H4 (cell line): ENCODE results near the gene LCOR. TPM values are rescaled to one million over a fixed set of nuclear protein-coding genes. Genes with fewer than 3 reads are reported as not detected.
A peak's percentile ranks its signal among the peaks of the same experiment; 100 is the strongest.
"Not testable (repeated sequence)": the region's sequence is repeated elsewhere in the genome, so short reads cannot be mapped to it uniquely, and the experiment has no call there.

Source experiments
- DNase-seq: peaks from one replicate; pipeline ENCODE4 v3.0.0-alpha.2; 2015; ENCODE audit warnings: low spot score
- total RNA-seq: library from RNA; depleted of rRNA; stranded (reverse); fragments of >200 nt; shearing (Covaris generic); gene quantifications from 2 replicates; pipeline ENCODE4 v1.2.3, GENCODE V29; 2014; rRNA removed

The LCOR gene
- total RNA-seq, result 4.7 and 6.4 TPM in 2 replicates

DNA sequence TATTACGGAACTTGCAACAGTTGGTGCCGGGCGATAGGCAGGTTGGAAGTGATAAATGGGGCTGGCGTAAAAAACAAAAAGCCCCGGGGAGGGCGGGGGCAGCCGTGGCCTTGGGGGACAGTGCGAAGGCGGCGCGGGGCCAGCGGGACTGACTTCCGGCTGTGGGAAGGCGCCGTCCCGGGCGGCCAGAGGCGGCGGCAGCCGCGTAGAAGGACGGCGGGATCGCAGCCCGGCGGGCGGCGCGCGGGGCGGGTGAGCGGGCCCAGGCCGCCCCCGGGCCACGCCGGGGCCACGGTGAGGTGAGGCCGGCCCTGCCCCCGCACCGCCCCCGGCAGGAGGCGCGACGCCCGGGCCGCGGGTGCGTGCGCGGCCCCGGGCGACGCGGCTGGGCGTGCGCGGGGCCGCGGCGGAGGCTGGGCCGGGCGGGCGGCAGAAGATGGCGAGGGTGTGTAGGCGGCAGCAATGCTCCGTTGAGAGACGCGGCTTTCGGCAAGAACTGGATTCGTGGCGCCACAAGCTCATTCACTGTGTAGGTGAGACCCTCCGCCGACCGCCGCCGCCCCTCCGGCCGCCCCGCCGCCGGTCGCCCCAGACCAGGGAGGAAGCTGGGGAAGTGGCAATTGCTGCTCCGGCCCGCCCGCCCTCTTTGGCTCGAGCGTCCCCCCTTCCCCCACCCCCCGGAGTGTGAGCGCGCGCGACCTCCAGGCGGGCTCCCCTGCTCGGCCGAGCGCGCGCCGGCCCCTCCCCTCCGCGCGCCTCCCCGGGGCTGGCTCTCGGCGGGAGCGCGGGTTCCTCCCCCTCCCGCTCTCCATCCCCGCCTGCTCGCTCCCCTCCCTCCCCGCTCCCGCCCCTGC lies at the start of gene LCOR:
TSS of gene LCOR (plus strand) at position 432 of the 854 bp plus-strand sequence. CDS start 116,760 bp downstream, outside the sequence.
- peak; percentile 67 for DNase-seq

- no peak for DNase-seq
Measured at GRCh38 chr10:96784253-96784652, 47.8 kb upstream of the LCOR start.

- peak; percentile 63 for DNase-seq
Measured at GRCh38 chr10:96789571-96790108, 42.5 kb upstream of the LCOR start.

GRCh38 chr10:96791902-96792301 lies 40.2 kb upstream of the LCOR start:
- no peak for DNase-seq

GRCh38 chr10:96794836-96795733 lies 37.0 kb upstream of the LCOR start:
- no peak for DNase-seq

DNA sequence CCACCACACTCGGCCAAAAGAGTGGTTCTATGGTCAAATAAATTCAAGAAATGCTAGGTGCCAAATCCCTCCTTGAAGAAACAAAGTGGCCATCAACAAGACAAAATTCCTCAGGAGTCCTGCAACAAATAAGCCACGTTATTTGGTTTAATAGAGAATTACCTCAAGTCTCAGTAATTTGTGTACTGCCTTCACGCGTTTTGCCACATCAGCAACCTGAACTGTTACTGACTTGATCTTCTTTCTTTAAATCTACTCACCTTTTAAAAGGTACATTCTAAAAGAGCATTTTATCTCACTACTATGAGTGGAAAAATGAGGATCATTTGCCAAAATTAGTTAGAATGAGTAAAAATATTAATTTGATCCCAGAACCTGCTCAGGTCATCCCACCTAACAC lies 34.6 kb upstream of the LCOR start:
- DNase-seq, result no peak

- DNase-seq, result no peak
Measured at GRCh38 chr10:96803288-96803664, 28.8 kb upstream of the LCOR start.

- peak; percentile 52 for DNase-seq
Measured at GRCh38 chr10:96814264-96814663, 17.8 kb upstream of the LCOR start.

DNA sequence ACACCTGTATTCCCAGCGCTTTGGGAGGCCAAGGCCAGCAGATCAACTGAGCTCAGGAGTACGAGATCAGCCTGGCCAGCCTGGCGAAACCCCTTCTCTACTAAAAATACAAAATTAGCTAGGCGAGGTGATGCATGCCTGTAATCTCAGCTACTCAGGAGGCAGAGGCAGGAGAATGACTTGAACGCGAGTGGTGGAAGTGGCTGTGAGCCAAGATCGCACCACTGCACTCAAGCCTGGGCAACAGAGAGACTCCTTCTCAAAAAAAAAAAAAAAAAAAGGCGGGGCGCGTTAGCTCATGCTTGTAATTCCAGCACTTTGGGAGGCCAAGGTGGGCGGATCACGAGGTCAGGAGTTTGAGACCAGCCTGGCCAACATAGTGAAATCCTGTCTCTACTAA lies 13.1 kb upstream of the LCOR start:
- not testable (repeated sequence) for DNase-seq

GRCh38 chr10:96820765-96821164 lies 11.3 kb upstream of the LCOR start:
- no peak for DNase-seq

DNA sequence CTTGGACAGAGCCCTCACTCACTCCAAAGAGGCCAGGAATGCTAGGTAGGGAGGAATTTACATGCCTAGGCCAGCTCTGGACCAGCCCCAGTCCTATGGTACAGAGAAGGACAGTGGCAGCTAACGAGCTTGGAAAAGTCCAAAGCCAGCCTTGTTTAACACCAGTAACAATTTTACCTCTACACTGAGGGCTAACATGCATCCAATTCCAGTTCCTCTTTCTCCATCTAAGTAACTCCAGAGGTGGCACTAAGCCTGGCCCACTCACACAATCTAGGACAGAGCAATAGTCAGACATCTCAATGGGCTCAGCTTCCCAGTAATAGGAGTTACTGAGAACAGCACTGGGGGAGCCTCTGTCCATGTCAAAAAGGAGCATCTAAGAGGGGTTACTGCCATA lies 5.7 kb upstream of the LCOR start:
- DNase-seq, result no peak

DNA sequence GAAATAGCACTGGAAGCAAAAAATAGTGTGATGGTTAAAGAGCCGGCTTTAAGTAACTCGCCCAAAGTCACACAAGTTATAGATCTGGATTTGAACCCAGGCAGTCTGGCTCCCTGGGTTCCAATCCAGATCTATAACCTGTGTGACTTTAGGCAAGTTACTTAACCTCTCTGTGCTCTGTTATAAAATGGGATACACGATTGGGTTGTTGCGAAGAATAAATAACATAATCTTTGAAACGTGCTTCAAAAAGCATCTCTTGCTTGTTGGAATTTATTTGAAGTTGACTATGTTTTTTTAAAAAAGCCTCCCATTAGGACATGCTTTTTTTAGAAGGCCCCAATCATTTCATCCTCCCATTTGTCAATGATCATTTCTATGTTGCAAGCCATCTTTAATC lies 3.5 kb upstream of the LCOR start:
- no peak for DNase-seq

DNA sequence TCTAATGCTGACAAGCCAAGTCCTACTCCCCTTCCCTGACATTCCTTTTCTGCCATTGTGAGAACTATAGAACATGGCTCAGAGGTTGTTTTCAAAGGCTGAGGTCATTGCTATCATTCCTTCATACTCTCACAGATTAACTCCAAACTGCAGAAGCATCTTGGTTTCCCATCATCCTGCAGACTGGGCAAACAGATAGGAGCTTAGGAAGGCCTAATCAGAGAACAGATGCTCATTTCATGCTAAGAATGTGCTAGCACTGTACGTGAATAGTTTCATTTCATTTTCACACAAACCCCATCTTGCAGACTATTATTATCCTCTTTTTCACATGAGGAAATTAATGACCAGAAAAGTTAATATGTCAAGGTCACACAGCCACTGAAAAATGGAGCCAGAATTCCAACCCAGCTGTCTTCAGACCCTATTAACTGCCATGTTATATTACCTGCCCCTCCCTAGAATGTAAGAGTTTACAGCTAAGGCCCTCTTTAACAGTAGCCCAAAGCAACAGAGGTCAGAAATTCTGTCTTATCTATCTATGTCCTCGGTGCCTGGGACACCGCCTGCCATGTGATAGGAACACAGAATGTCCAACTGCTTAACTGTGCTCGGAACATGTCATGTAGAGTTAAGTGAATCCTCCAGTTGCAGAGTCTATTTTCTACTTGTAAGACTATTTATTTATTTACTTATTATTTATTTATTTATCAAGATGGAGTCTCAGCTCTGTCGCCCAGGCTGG lies 2.9 kb upstream of the LCOR start:
- DNase-seq, result no peak

DNA sequence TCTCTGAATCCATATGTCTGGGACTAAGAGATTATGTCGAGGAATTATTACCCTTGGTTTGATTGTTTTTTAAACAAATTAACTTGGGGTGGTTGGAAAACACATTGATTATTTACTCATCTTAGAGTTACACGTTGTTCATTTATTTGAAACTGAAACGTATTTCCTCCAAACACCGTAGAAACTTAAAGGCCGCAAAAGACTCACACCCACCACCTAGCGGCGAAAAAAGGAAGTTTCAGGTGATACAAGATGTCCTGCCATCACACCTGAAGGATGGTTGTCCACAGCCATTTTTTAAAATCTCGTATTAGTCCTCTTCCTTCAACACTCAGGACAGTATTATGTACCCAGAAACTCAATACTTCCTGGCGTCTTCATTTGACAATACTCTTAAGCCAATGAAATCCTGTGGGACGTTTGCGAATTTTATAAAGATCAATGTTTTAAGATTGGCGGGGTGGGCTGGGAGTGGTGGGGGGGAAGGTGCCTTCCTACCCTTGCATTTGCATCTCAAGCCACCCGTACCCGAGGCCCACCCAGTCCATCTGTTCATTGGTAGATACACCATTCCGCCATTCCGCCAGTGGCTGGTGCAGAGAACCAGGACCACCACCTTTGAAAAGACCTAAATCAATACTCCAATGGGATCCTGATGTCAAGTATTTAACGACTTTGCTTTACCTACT lies 1.4 kb upstream of the LCOR start:
- DNase-seq, result peak; percentile 49

DNA sequence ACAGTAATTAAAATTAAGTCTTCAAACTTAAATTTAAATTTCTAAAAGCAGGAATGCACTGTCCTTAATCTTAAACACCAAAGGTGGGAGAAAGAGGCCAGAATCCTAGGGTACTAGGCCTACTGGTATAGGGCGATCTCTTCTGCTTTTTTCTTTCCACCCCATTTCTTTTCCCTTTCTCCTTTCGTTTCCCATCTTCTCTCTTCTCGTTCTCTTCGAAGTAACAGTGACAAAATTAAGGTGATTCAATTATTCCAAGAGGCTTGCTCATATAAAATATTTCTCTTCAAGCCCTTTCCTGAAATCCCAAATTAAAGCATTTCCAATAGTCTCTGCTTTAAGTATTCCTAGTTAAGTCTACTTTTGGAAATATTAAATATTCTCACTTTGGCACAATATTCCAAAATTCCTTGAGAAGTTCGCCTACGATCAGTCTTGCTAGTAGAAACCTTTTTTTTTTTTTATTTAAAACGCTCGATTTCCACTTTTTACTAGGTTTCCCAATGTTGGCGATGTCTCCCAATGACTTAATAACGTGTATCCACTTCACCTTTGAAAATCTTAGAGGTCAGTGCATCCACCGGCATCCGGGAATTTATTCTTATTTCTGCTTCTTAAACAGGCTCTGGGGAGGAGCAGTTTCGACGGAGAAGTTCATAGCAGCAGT lies 765 bp upstream of the LCOR start:
- DNase-seq, result no peak

DNA sequence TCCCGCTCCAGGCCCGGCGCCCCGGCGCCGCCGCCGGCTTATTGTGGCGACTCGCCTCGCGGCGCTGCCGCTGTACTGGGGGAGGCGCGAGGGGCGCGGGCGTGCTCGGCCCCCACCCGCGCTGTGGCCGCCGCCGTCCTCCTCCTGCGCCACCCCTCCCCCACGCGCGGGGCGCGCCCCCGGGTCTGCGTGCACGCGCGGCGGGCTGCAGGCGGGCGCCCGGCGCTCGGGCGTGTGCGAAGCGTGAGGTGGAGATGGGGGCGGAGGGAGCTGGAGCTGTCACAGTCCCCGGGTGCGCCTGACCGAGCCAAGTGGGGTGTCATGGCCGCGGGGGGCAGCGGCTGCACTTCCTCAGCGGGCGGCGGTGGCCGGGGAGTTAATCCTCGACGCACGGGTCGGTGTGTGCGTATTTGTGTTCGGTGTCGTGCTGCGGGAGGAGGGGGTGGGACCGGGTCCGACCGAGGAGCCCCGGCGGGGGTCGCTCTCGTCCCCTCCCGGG lies 672 bp downstream of the LCOR start:
- peak; percentile 54 for DNase-seq

DNA sequence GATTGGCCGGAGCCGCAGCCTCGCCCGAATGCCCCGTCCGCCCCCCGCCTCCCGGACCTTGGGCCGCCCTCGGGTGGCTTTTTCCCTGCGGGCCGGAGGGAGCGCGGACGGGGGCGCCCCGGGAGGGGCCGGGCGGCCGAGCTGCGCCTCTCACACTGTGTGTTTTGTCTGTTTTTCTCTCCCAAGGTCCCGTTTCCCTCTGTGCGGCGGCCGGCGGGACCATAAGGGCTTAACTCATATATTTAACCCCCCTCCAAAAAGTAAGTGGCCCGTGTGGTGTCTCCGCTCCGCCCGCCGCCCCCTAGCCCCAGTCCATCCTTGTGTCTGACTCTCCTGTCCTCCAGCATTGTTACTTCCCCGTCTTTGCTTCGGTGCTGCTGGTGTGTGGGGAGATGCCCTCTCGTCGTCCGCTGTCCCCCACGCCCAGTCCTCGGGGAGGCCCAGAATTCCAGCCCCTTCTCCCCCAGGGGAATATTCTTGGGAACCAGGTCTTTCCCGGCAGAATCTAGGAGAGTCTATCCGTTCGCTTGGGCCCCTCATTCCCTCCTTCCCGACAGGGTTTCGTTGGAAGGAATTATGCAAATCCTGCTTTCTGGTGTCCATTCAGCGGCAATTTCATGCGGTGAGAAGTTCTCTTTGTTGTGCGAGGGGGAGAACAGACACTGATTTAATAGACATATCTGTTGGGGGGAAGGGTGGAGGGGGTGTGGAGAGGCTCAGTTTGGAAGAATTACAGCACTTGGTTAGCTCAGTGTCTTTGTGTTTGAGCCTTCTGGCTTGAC lies 1.3 kb downstream of the LCOR start:
- no peak for DNase-seq

- DNase-seq, result no peak
Measured at GRCh38 chr10:96834120-96834519, 2.0 kb downstream of the LCOR start.

GRCh38 chr10:96835899-96836298 lies 3.8 kb downstream of the LCOR start:
- no peak for DNase-seq

DNA sequence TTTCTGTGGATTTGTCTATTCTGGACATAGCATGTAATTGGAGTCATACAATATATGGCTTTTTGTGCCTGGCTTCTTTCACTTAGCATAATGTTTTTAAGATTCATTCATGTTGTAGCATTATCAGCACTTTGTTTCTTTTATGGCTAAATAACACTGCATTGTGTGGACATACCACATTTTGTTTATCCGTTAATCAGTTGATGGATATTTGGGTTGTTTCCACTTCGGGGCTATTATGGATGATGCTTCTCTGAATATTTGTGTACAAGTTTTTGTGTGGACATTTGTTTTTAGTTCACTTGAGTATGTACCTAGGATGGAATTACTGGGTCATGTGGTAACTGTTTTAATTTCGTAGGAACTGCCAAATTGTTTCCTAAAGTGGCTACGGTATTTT lies 6.4 kb downstream of the LCOR start:
- DNase-seq, result no peak
